HG03025 (cell line): ENCODE data around the gene CTNND2.

Experiments
- ATAC-seq: cut with Tn5 transposase; IDR thresholded peaks from one replicate; pipeline ENCODE4 v1.9.1; 2021; ENCODE audit warnings: mild to moderate bottlenecking, moderate library complexity; ENCODE audit not compliant: unreplicated experiment, low FRiP score

Gene CTNND2

DNA sequence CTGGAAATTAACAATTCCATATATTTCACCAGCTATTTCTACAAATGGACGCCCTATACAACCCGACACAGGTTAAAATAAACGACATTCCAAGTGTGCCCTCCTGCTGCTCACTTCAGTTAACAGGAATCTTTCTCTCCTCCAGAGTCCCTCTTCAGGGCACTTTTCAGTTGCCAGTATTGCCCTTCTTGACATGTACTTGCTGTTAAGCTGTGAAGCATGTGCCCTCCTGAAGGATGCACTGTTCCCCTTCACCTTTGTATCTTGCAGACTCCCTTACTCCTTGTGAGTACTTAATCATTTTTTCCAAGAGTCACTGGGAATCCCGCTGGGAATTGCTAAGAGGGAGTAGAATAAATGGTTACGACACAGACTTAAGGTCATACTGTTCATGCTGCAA is 364.1 kb downstream of the CTNND2 start:
- no peak for ATAC-seq

DNA sequence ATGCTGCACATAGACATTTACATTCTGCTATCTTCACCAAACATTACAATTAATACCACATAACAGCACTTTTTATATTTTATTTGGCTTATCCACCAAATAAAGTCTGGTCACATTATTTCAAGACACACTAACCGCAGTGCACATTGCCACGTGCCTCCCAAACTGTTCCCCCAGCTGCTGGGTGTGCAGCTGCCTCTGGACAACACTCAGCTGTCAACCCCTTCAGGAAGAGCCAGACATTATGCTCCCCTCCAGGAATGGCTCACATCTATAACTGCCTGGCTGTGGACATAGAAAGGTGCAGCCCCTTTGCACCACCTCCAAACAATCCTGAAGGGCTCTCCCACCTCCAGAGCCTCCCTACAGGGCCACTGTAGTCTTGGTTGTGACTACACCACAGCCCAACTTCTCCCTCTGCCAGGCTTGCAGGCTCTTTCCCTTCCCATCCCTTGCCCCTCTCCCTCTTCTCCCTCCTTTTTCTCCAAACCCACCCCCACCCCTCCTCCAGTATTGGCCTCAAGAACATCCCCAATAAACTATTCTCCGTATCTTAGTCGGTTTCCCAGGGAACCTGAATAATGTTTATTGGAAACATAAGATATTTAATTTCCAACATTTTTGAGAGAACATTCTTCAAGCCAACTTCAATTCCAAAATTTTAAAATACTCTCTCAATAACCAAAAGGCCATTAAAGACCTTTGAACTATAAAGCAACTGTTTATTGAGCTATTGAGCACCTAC is 372.3 kb downstream of the CTNND2 start:
- no peak for ATAC-seq

DNA sequence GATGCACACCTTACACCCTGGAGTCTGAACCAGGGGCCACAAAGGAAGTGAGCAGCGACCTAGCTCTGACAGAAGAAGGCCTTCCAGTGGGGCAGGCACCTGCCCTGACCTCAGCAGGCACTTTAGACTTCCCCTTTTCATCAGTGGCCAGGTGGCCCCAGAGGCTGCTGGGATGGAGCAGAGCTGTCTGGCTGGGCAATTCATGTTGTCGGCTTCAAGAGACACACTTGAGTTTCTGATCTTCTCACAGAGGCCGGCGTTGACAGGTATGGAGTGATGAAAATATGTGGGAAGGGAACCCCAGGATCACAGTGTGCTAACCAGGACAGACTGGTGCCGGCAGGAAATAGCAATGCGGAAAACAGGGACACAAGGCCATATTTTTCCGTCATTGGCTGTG is 375.5 kb downstream of the CTNND2 start:
- no peak for ATAC-seq

DNA sequence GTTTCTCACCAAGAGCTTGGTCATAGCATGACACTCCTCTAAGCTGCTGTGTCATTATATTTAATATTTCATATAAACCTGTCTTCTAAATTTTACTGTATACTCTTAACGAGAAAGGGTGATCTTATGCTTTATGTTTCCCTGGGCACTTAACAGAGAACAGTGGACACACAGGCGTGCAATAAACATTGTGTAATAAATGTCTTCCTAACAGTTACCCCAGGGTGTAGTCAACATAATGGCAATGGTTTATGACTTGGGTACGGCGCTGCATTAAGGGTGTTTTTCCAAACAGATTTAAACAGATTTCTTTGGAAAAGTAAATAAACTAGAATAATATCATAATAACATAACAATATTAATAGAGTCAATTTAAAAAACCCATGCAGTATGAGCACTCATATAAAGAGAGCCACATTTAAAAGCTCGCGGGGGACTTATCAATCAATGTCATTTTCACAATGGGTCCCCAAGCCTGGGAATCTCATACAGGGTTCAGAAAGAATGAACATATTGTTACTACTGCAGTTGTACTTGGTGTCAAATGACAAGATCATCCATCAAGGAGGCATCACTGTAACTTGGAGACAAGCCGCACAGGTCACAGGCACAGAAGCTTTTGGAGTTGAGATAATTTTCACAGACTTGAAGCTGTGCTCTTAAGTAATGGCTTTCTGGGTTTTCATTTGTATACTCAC is 376.4 kb downstream of the CTNND2 start:
- no peak for ATAC-seq

DNA sequence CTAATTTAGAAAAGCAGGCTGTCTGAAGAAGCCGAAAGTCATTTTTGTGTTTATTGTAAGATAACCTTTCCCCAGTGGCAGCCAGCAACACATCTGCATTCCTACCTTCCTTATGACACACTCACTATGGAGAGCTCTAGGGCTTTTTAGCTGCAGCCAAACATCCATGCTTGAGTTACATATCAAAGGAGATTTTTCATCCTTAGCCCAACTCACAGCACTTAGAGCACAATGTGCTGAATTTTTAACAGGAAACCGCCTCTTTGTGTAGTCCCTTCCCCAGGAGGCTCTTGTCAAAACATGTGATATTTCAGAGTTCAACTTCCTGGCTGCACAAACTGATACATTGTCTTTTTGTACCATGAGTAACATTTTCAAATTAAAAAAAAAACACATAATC is 379.2 kb downstream of the CTNND2 start:
- no peak for ATAC-seq

DNA sequence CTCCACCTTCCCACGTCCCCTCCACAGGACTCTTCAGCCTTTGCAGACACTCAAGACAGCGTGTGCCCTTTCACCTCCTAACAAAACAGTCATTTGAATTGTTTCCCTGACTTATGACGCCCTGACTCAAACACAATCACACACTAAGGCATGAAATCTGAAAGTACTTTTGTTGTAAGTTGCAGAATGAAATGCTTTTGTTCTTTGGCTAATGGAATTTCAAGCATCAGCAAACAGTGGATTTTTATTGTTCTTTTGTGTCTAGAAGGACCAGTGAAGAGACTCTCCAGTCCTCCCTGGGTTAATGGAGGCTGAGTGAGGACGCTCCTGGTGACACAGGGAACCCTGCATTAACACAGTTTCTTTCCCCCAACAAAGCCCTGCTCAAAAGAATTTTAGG is 380.1 kb downstream of the CTNND2 start:
- ATAC-seq = no peak

DNA sequence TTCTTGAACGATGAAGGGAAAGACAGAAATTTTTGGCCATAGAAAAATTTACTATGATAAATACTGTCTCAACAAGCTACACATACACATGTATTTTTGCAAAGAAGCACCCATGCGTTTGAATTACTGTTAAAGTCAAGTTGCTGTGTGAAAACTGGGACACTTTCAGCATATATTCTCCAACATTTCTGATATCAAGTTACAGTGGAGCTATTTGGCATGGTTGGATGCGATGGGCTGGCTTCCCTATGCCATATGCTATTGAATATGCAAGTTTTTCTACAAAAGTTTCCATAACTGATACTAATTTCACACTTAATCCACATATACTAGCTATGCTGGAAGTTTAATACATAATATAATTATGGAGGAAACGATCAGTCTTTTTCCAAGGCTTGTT is 381.4 kb downstream of the CTNND2 start:
- ATAC-seq = no peak

DNA sequence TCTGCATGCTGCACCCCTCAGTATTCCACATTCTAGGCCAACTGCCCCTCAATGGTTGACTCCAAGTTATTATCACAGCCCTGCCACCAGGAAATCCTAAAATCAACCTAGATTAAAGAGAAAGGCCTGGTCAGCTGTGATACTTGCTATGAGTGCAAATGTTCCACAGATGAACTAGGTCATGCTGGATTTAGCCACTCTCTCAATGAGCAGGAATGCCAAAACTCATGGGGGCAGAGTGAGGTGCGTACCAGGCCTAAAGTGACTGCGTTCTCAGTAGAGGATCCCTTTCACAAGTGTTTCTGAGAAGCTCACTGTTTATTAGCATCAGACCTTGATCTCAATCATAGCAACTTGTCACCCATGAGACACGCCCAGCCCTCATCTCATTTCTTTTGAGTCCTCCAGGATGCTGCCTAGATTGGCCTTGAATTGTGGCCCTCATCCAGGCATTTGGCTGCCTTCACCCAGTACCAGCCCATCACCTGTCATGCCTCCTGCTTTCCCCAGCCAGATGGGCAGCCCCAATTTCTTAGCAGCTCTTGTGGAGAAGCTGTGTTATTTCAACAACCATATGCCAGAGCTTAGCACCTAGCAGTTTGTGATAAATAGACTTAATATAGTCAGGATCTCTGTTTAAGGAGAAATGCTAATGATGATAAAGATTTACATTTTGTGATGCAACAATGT is 383.9 kb downstream of the CTNND2 start:
- no peak for ATAC-seq

DNA sequence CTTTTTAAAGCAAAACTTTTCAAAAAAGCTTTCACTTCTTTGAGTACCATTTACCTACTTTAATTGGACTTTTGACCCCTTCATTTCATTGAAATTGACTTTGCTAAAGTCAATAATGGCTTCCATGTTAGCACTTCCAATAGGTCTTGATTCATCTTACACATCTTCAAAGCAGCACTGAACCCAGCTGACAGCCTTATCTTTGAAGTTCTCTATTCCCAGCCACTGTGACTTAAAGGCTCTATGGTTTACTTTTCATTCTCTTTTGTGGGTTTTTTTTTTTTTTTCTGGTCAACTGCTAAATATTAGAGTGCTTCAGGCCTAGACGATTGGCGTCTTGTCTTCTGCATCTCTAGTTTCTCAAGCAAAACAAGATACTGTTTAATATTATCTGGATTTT is 385.0 kb downstream of the CTNND2 start:
- no peak for ATAC-seq

DNA sequence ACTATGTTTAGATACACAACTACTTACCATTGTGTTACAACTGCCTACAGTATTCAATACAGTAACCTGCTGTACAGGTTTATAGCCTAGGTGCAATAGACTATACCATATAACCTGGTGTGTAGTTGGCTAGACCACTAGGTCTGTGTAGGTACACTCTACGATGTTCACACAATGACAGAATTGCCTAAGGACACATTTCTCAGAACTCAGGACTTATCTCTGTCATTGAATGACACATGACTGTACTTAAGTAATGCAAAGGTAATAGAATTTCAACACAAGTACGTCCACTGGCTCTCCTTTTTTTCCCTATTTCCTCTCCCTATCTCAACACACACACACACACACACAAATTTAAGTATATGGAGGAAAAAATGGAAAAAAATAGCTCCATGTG is 385.6 kb downstream of the CTNND2 start:
- ATAC-seq = no peak

DNA sequence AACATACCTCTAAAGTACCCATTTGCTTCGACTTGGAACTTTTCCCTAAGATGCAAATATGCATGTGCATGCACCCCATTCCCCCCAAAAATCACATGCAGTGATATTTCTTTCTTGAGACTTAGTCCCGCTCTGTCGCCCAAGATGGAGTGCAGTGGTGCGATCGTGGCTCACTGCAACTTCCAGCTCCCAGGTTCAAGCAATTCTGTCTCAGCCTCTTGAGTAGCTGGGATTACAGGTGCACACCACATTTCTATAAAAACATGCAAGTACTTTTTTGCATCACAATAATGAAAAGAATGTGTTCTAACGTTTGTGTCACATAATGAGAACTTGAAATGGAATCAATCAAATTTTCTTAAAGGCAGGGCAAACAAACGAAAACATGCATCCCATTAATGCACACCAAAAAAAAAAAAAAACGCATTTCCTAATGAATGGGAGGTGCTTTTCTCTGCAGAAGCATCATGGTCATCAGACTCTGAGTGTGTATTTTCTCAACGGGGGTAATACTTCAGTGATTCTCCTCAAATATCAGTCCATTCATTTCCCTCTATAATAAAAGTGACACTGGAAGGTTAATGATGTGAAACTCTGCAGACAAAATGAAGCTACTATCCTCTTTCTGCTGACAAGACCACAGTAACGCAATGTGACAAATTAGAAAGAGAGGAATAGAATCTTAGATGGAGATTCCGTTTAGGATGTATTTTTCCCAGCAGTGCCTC is 389.4 kb downstream of the CTNND2 start:
- ATAC-seq = no peak

DNA sequence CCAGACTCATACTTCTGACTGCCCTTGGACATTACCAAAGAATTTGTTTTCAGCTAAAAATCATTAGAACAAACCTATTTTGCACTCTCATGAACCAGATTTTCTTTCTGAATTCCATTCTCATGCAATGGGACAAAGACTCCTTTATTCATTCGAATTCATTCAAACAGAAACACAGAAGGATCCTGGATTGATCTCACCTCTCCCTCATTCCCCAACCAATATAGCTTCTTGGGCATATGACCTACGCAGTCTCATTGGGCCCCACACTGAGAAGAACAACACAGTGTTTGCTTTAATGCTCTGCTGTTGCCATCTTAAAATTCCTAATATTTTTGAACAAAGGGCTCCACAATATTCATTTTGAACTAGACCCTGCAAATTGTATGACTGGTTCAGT is 392.4 kb downstream of the CTNND2 start:
- no peak for ATAC-seq

DNA sequence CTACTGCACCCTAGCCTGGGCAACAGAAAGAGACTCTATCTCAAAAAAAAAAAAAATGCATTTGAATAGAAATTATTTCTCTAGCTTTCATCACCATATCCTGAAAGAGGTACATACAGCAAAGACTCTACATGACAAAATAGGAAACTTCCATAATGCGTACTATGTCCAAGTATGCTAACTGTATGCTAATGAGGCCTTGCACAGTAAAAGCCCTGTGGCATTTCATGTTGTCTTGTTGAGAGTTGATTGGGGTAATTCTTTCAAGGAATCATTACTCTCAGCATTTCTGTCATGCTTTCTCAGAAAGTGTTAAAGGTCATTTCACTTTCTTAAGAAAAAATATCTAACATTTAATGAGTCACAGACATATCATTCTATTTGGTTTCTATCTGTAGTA is 393.4 kb downstream of the CTNND2 start:
- no peak for ATAC-seq

DNA sequence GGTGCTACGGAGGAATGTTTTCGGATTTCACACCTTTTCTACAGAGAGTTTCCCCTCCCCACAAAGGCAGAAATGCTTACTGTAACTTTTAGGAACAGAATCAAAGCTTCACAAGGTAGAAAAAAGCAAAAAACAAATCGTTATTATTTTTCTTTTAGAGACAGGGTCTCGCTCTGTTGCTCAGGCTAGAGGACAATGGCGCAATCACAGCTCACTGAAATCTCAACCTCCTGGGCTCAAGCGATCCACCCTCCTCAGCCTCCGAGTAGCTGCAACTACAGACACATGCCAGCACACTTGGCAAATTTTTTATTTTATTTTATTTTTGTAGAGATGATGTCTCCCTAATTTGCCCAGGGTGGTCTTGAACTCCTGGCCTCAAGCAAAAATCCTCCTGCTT is 394.5 kb downstream of the CTNND2 start:
- ATAC-seq = no peak

DNA sequence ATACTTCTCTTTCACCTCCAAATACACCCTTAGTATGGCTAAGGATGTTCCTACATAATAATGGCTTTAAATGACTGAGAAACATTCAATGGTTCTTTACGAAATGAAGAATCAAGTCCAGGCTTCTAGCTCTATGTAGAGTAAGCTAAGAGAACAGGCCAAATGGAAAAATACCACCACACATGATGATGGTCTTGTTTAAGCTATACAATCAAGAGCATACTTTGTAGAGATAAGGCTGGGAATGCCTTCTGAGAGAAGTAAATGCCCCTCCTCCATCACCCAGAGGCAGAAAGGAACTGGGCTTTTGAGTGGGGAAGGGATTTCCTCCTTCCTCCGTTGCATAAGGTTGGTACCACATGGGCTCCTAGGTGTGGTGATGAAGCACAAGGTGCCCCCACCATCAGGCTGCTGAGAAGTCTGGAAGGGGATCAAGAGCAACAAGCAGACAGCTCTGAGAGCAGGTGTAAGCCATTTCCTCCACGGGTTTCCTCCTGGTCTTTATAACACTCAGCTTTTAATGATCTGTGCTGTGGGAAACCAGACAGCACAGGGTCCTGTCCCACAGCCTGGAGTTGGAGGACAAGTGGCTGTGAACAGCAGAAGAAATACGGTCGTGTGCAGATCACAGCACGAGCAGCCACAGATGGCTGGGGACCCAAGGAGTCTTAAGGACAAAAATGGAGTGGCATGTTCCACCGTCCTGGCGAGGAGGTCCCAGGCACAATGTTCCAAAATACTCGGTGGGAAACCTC is 396.9 kb downstream of the CTNND2 start:
- no peak for ATAC-seq

DNA sequence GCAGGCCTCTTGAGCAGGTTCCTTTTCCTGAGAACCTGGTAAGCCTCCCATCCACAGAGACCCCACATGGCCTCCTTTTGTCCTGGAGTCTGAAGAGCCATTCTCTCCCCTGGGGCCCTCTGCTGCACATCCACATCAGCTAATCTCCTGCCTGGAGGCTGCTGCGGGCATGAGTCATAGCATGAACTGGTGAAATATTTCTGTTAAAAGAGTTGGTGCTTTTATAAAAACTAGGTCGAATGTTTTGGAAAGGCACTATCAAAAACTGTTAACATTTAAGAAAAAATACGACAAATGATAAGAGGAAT is 399.4 kb downstream of the CTNND2 start:
- ATAC-seq = no peak

DNA sequence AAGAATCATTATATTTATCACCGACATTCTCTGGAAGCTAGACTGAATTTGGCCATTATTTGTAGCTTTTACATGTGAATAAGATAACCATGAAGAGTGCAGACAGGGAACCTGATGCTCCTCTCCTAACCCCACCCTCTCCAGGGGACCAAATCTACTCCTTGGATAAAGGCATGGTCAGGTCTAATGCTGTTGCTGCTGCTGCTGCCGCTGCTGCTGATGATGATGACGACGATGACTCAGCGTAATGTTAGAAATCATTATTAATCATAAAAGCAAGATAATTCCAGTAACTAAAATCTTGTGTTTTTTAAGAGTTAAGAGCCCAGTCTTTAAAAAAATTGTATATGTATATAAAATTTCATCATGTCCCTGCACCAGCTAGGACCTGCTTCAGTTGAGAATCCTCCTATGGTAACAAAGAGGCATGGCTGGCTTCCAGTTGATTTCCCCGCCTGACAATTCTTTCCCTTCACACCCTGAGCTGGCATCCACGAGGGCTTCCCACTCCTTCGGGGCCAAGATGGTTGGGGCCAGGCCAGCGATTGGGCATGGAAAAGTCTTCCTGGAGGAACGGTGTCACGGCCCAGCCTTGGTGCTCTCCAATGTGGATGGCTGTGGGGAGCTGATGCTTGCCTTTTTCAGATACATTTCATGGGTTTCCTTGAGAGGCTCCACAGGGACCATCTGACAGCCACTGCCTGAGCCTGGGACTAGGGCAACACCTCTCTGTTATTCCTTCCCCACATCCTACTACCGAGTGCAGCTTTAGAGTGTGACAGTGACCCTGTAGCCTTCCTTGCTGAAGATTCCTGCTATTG is 400.0 kb downstream of the CTNND2 start:
- no peak for ATAC-seq

DNA sequence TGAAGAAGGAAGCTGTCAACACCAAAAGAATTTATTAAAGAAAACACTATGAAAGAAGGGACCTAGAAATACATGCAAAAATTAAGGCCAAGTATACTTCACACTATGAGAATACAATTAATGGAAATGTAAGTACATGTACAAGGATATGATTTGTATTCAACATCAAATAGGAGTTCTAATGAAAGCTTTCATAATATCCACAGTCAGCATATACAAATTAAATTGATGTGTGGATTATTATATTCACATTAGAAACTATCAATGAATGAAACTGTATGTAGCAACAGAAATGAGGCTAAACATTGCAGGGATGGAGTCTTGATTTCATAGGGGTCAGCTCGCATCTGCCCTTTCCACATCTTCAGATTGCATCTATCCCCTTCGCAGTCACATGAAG is 401.5 kb downstream of the CTNND2 start:
- ATAC-seq = no peak

DNA sequence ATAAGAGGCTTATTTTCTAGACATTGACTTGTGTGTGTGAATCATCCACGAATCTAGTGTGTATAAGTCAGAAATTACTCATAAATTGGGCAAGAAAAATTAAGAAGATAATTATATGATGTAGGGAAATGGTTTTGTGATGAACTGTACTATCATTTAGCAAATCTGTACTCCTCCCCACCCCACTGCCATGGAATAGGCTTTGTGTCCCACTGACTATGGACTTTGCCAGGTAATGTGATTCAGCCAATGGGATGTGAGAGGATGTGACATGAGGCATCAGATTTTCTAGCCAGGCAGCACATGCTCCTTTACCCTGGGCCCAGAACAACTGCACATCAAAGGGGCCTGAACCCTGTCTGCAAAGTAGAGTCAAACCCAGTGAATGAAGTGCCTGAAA is 406.6 kb downstream of the CTNND2 start:
- no peak for ATAC-seq
